KOPT-K1 (cell line): ENCODE data around the gene RRAD.
"Not testable (repeated sequence)": the region's sequence is repeated elsewhere in the genome, so short reads cannot be mapped to it uniquely, and the experiment has no call there.

Experiments
- H3K27ac ChIP-seq: fragments of 200-600 bp; sonication (generic); 2 replicates; pipeline ENCODE4 v1.5.1; 2016; ENCODE audit warnings: antibody characterized with exemption, mild to moderate bottlenecking, low read depth, low read length; ENCODE audit not compliant: poor library complexity, severe bottlenecking
- H3K36me3 ChIP-seq: fragments of 200-600 bp; sonication (generic); 2 replicates; pipeline ENCODE4 v1.5.1; 2017; ENCODE audit warnings: antibody characterized with exemption, mild to moderate bottlenecking, low read length, moderate library complexity; ENCODE audit not compliant: insufficient read depth
- H3K9me3 ChIP-seq: fragments of 200-600 bp; sonication (generic); 2 replicates; pipeline ENCODE4 v1.5.1; 2017; ENCODE audit warnings: antibody characterized with exemption, low read length, mild to moderate bottlenecking; ENCODE audit not compliant: insufficient read depth, poor library complexity, severe bottlenecking

Gene RRAD, protein sequence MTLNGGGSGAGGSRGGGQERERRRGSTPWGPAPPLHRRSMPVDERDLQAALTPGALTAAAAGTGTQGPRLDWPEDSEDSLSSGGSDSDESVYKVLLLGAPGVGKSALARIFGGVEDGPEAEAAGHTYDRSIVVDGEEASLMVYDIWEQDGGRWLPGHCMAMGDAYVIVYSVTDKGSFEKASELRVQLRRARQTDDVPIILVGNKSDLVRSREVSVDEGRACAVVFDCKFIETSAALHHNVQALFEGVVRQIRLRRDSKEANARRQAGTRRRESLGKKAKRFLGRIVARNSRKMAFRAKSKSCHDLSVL

DNA sequence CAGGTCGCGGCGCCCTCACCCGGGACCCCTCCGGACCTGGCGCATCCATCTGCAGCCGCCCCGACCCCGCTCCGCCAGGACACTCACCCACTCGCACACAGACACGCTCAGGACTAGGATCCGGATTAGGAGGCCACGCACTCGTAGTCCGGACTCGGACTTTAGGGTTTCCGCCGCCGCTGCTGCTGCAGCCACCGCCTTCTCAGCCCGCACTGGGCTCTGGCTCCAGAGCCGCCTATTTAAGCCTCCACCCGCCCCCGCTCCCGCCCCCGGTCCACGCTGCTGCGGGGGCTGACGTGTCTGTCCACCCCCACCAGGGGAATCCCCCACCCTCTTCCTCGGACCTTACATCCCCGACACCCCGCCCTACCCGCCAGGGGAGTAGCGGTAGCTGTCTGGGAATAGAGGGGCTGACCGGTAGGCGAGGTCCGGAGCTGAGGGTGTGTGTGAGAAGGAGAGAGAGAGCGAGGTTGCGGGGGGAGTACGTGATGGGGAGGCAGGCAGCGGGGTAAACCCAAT, at the start of gene RRAD:
RRAD (minus strand) TSS at position 214 of the 519 bp plus-strand sequence. CDS start 356 bp downstream, outside the sequence.
- Histone ChIP-seq H3K36me3 (peaks cover 3% of the 10 kb centered on the region; the same call in 1 of the 2 replicates), H3K9me3 (no peaks in the 10 kb centered on the region), H3K27ac (no peak within 1 kb of the TSS)

DNA sequence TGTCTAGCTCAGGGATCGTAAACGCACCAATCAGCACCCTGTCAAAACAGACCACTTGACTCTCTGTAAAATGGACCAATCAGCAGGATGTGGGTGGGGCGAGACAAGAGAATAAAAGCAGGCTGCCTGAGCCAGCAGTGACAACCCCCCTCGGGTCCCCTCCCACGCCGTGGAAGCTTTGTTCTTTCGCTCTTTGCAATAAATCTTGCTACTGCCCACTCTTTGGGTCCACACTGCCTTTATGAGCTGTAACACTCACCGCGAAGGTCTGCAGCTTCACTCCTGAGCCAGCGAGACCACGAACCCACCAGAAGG, 49.6 kb upstream of the RRAD start:
- not testable (repeated sequence) for H3K9me3 ChIP-seq, H3K36me3 ChIP-seq, H3K27ac ChIP-seq

DNA sequence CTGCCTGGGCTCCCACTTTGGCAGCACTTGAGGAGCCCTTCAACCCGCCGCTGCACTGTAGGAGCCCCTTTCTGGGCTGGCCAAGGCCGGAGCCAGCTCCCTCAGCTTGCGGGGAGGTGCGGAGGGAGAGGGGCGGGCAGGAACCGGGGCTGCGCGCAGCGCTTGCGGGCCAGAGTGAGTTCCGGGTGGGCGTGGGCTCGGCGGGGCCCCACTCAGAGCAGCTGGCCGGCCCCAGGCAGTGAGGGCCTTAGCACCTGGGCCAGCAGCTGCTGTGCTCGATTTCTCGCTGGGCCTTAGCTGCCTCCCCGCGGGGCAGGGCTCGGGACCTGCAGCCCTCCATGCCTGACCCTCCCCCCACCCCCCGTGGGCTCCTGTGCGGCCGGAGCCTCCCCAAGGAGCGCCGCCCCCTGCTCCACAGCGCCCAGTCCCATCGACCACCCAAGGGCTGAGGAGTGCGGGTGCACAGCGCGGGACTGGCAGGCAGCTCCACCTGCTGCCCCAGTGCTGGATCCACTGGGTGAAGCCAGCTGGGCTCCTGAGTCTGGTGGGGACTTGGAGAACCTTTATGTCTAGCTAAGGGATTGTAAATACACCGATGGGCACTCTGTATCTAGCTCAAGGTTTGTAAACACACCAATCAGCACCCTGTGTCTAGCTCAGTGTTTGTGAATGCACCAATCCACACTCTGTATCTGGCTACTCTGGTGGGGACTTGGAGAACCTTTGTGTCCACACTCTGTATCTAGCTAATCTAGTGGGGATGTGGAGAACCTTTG, 49.0 kb upstream of the RRAD start:
- H3K9me3 ChIP-seq, H3K36me3 ChIP-seq, H3K27ac ChIP-seq: not testable (repeated sequence)

DNA sequence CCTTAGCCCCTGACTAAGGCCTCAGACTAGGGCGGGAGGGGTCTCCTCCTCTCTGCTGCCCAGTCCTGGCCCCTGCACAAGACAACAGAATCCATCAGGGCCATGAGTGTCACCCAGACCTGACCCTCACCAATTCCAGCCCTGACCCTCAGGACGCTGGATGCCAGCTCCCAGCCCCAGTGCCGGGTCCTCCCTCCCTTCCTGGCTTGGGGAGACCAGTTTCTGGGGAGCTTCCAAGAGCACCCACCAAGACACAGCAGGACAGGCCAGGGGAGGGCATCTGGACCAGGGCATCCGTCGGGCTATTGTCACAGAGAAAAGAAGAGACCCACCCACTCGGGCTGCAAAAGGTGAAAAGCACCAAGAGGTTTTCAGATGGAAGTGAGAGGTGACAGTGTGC, 48.4 kb upstream of the RRAD start:
- Histone ChIP-seq H3K27ac (no peak overlapping the region), H3K36me3 (no peaks in the 10 kb centered on the region), H3K9me3 (no peaks in the 10 kb centered on the region)

DNA sequence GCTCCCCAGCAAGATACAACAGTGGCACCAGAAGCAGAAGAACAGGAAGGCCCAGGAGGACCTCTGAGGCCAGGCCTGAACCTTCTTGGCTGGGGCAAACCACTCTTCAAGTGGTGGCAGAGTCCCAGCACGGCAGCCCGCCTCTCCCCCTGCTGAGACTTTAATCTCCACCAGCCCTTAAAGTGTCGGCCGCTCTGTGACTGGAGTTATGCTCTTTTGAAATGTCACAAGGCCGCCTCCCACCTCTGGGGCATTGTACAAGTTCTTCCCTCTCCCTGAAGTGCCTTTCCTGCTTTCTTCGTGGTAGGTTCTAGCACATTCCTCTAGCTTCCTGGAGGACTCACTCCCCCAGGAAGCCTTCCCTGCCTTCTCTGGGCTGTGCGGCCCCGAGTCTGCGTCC, 47.6 kb upstream of the RRAD start:
- no peak overlapping the region for H3K27ac ChIP-seq
- H3K36me3 ChIP-seq: no peaks in the 10 kb centered on the region
- no peaks in the 10 kb centered on the region for H3K9me3 ChIP-seq

DNA sequence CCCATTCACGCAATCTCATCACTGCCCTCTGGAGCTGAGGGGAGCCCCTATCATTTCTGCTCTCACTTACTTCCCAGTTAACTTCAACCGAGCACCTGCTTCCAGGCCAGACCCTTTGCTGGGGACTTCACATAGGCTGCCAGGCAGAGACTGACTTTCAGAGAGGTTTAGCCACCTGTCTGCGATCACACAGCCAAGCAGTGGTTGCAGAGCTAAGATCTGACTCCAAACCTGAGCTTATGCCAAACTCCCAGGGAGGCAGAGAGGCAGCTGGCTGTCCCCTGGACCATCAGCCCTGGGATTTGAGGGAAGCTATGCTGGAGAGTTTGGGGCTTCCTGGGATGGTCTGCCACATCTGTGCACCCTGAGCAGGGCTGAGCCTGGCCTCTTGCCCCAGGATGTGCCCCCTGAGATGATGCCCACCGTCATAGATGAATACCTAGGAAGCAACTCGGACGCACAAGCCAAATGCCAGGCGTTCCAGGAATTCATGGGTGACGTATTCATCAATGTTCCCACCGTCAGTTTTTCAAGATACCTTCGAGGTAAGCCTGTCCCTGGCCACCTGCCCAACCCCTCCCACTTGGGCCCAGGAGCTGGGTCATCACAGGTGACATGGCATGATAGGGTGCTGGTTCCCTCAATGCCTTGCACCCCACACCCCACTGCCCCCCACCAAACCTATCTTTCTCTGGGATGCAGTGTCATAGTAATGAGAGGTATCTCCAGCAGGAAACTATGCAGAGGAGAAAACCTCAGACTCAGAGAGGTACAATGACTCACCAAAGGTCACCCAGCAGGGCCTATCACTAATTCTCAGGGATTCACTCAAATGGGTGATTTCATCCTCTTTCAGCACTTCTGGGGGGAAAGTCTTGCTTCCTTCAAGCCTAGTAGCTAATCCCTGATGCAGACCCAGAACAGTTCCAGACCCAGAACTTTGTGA, 45.7 kb upstream of the RRAD start:
- Histone ChIP-seq H3K27ac (no peak overlapping the region), H3K36me3 (peaks cover 3% of the 10 kb centered on the region; the same call in 1 of the 2 replicates), H3K9me3 (no peaks in the 10 kb centered on the region)

DNA sequence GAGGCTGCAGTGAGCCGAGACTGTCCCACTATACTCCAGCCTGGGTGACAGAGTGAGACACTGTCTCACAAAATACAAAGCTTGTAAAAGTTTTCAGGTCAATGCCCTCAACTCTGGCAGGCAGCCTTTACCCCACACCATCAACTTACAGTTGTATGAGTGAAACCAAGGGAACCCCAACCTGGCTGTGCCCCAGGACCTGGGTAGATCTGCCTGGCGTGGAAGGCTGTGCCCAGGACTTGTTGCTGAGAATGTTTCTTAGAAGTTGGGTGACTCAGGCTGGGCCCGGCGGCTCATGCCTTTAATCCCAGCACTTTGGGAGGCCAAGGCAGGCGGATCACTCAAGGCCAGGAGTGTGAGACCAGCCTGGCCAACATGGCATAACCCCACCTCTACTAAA, 43.5 kb upstream of the RRAD start:
- Histone ChIP-seq H3K36me3 (peaks cover 8% of the 10 kb centered on the region; the same call in 1 of the 2 replicates), H3K9me3 (no peaks in the 10 kb centered on the region), H3K27ac (no peak overlapping the region)

DNA sequence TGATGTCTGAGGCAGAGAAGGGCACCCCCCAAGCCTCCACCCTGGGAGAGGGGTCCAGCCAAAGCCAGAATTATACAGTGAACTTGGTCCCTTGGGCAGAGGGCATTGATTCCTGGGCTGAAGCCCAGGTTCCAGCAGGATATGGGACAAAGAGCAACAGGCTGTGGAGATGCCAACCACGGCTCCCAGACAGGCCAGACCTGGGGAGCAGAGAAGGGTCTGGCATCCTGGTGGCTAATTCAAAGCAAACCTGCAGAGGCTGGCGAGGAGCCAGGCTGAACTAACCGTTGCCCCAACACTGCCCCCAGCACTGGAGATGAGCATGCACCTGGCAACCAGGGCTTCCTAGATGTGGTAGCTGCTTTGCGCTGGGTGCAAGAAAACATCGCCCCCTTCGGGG, 38.7 kb upstream of the RRAD start:
- peaks cover 8% of the 10 kb centered on the region; the same call in 1 of the 2 replicates for H3K36me3 ChIP-seq
- H3K9me3 ChIP-seq: no peaks in the 10 kb centered on the region
- H3K27ac ChIP-seq: no peak overlapping the region

DNA sequence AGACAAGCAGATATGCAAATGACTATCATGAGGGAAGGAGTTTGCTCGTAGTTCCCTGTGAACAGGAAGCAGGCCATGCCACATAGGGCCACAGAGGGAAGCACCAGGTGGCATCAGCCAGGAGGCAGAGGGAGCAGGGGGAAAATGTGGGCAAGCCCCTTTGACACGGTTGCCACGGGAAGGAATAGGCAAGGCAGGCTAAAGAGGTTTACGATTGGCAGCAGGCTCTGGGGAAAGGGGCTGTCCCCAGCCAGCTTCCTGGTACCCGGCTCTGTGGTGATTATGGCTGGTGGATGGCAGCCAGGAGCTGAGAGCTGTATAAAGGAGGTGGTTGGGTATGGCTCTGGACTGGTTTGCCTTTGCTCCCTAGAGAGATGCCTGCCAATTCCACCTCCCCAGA, 36.6 kb upstream of the RRAD start:
- peak overlapping the region; percentile 39 for H3K27ac ChIP-seq
- no peaks in the 10 kb centered on the region for H3K9me3 ChIP-seq
- H3K36me3 ChIP-seq: peaks cover 4% of the 10 kb centered on the region; the same call in 1 of the 2 replicates

DNA sequence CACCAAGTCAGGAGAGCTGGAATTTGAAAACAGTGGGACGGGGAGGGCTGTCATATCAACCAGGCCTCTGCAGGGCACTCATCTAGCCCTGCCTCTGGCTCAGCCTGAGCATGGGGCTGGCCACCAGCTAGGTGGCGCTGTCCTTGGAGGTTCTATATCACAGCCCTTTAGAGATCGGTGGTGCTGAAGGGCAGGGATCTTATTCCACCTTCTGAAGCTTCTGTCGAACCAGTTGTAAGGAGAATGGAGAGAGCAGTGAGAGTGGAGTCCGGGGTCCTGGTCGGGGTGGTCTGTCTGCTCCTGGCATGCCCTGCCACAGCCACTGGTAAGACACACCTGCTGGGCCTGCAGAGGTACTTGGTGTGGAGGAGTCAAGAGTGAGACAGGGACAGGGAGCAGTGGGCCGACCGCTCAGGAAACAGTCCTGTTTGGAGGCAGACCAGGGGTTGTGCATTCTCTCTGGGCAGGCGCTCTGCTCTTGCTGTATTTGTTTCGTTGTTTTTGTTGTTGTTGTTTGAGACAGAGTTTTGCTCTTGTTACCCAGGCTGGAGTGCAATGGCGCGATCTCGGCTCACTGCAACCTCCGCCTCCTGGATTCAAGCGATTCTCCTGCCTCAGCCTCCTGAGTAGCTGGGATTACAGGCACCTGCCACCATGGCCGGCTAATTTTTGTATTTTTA, 35.9 kb upstream of the RRAD start, which contains the start of gene CES3:
CES3 (plus strand) TSS at position 202 of the 680 bp plus-strand sequence; CDS start at position 244, 42 bp downstream.
- no peaks in the 10 kb centered on the region for H3K9me3 ChIP-seq
- peak within 1 kb of the TSS; percentile 39 for H3K27ac ChIP-seq
- peaks cover 4% of the 10 kb centered on the region; the same call in 1 of the 2 replicates for H3K36me3 ChIP-seq

DNA sequence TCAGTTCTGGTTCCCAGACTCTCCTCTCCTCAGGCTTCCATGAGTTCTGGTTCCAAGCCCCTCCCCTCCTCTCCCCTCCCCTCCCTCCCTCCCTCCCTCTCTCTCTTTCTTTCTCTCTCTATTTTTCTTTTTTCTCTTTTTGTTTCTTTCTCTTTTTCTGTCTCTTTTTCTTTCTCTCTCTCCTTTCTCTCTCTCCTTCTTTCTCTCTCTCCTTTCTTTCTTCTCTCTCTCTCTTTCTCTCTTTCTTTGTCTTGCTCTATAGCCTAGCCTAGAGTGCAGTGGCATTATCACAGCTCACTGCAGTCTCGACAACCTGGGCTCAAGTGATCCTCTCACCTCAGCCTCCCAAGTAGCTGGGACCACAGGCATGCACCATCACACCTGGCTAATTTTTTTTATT, 34.9 kb upstream of the RRAD start:
- Histone ChIP-seq H3K27ac (no peak overlapping the region), H3K9me3 (no peaks in the 10 kb centered on the region), H3K36me3 (peaks cover 4% of the 10 kb centered on the region; the same call in 1 of the 2 replicates)

DNA sequence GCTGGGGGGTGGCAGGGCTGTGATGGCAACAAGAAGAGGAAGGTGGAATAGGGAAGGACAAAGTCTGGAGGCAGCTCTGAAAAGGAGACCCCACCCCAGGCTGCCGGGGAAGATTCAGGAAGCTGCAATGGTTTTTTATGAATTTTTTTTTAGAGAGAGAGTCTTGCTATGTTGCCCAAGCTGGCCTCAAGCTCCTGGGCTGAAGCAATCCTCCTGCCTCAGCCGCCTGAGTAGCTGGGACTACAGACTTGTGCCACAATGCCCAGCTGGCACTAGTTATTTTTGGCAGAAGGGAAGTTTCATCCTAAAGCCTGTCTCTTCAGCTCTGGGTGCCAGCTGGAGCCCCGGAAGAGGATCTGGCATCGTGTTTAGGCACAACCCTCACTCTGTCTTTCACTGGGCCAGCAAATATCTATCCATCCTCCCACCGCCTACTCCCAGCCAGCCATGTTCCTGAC, 34.4 kb upstream of the RRAD start:
- Histone ChIP-seq H3K9me3 (no peaks in the 10 kb centered on the region), H3K27ac (no peak overlapping the region), H3K36me3 (peaks cover 4% of the 10 kb centered on the region; the same call in 1 of the 2 replicates)

DNA sequence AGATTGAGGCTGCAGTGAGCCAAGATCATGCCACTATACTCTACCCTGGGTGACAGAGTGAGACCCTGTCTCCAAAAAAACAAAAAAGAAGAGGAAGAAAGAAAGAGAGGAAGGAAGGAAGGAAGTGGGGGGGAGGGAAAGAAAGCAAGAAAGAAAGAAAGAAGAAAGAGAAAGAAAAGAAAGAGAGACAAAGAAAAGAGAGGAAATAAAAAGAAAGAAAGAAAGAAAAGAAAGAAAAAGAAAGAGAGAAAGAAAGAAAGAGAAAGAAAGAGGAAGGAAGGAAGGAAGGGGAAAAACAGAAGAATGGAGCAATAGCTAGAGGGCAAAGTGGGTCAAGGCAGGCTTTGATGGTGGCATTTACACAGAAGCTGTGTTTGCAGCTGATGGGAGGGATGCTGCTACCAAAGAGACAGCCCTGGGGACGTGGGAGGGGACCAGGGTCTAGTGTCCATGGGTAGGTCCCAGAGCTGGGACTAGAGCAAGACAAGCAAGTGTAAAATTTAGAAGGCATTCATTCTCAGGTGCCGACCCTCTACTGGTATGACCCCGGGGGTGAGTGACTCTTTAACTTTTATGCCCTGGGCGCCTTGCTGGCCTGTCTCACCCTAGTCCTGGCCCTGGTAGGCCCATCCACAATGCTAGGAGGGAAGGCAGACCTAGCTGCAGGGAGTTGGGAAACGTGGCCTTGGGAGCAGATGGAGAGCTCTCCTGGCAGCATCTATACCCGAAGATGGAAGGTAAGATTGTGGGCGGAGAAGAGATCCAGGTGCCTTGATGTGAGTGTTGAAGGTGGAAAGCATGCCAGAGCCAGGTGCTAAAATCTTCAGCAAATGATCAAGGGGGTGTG, 33.7 kb upstream of the RRAD start:
- Histone ChIP-seq H3K36me3 (peaks cover 2% of the 10 kb centered on the region; the same call in 1 of the 2 replicates), H3K9me3 (no peaks in the 10 kb centered on the region), H3K27ac (no peak overlapping the region)
